ENCODE measurements around the gene TRABD2A.

- TF ChIP-seq CTCF (IDR thresholded peaks at IDR 0.05) = no peak
- TF ChIP-seq POLR2AphosphoS5 (IDR thresholded peaks at IDR 0.05) = no peak
These were observed 57.1 kb downstream of the TRABD2A start for GRCh38 chr2:84823788-84824187.

Measured in breast epithelium (tissue), 3 donors.